Ovary (tissue), 3 donors: ENCODE measurements around the gene GLUD1.

ENCODE experiments used
- CTCF ChIP-seq, 3 donors: fragments of 450-650 bp in 2 of 3; fragments of 200-600 bp in 1 of 3; IDR thresholded peaks; one replicate each; pipeline versions ENCODE4 v1.5.1 to v1.8.0; 2016 to 2022; ENCODE audit warnings: antibody characterized with exemption in 3 of 3, mild to moderate bottlenecking in 1 of 3
- EP300 ChIP-seq: sonication (generic); formaldehyde crosslinking; IDR thresholded peaks from one replicate; pipeline ENCODE4 v1.6.1; 2017; ENCODE audit warnings: antibody characterized with exemption
- POLR2A ChIP-seq: fragments of 450-650 bp; IDR thresholded peaks from one replicate; pipeline ENCODE4 v1.6.1; 2017; ENCODE audit warnings: antibody characterized with exemption, mild to moderate bottlenecking, moderate library complexity
- donor health status: DM: no; HTN: no; CAD: no.

- no peak for TF ChIP-seq POLR2A
- TF ChIP-seq CTCF (IDR thresholded peaks at IDR 0.05), result no peak
- no peak for TF ChIP-seq EP300
These were observed 4.9 kb downstream of the GLUD1 start for GRCh38 chr10:87089746-87090145.
